ENCODE measurements around the gene ARVCF. TPM values are rescaled to one million over a fixed set of nuclear protein-coding genes. Genes with fewer than 3 reads are reported as not detected.

Gene ARVCF
- total and polyA plus RNA-seq, 9 of the 15 experiments (the other 6 are each of a cell fraction or from before 2014, with no cell fraction given): 0.03 to 97.4 (median 15.6) TPM

- Histone ChIP-seq H3K4me2 (ENCODE audit: insufficient read depth, low read length) (no peak overlapping the region), H3K4me1 (replicated peaks in 1 of 2; ENCODE audit: control insufficient read depth in 2 of 2, insufficient read depth in 2 of 2, low read length in 2 of 2) (peaks cover 5 to 73% of the 10 kb centered on the region in 2 experiments; a peak in 4 of 5 replicates), H2AFZ (ENCODE audit: low read depth, low read length) (no peak overlapping the region), H3K9me3 (replicated peaks; ENCODE audit: control insufficient read depth, insufficient read depth, low read depth, low read length) (no peaks in the 10 kb centered on the region), H3K79me2 (ENCODE audit: control insufficient read depth, insufficient read depth, low read length) (no peaks in the 10 kb centered on the region), H3K36me3 (ENCODE audit: control insufficient read depth, insufficient read depth, low read length) (peaks cover 76% of the 10 kb centered on the region; the same call in 2 of the 3 replicates), H4K20me1 (replicated peaks; ENCODE audit: control insufficient read depth, insufficient read depth, low read length) (peaks cover 44% of the 10 kb centered on the region; the same call in 1 of the 2 replicates), H3K27me3 (ENCODE audit: control insufficient read depth in 2 of 2, insufficient read depth in 2 of 2, low read length in 2 of 2) (no peaks in the 10 kb centered on the region), H3K27ac (ENCODE audit: extremely low read depth, low read depth, low read length) (no peak overlapping the region), H3K4me3 (no peak overlapping the region), H3K9me1 (ENCODE audit: control insufficient read depth, insufficient read depth, low read length) (peaks cover 6% of the 10 kb centered on the region), H3K9ac (ENCODE audit: insufficient read depth in 1 of 2, low read depth in 2 of 2, low read length in 2 of 2) (peak overlapping the region in 1 of 2 experiments; percentile 69; a peak in 2 of 4 replicates)
- BruUV-seq (replicated peaks): no TSS peak
- in situ Hi-C loops (cut with MboI) (no loop called here), intact Hi-C loops (cut with micrococcal nuclease) (no loop called here)
- DNase-seq (ENCODE audit: extremely low read depth in 1 of 4, low spot score in 3 of 4) (no peak), ATAC-seq (peak; percentile 1; the same call in 2 of the 3 replicates), FAIRE-seq (no peak)
- POLR2A ChIA-PET: interaction anchor here (0.6 to 13.7 kb wide), 16 partner anchors 9 to 895 kb away, joined by 3 to 115 read pairs (median 4); partner anchors contain the start of genes RANBP1 and TRMT2A
- WGBS (ENCODE audit: insufficient coverage, low coverage, missing lambda C conversion rate): 73% methylated on average over 11 of the region's 11 CpGs
- CTCF ChIA-PET (ENCODE audit: low intra/inter-chr PET ratio): interaction anchor here (0.7 to 4.2 kb wide), 10 partner anchors 43 to 300 kb away, joined by 3 to 109 read pairs (median 6); partner anchors contain the start of gene ZDHHC8
- no peak for TF ChIP-seq ZNF668 (CRISPR knock-in tag; IDR thresholded peaks at IDR 0.05)
- TF ChIP-seq RFX7 (CRISPR knock-in tag; IDR thresholded peaks at IDR 0.05): 0 out of 2 replicates have a peak, but pooled peaks have one; percentile 3
- TF ChIP-seq RREB1 (CRISPR knock-in tag; IDR thresholded peaks at IDR 0.05): 0 out of 2 replicates have a peak, but pooled peaks have one; percentile 33
- no peak for TF ChIP-seq PHF20 (IDR thresholded peaks at IDR 0.05; ENCODE audit: partially characterized antibody)
- no peak for TF ChIP-seq ATF1 (CRISPR knock-in tag; IDR thresholded peaks at IDR 0.05)
- no peak for TF ChIP-seq ATF1 (tag; IDR thresholded peaks at IDR 0.05)
- TF ChIP-seq POLR2A (conservative IDR thresholded peaks at IDR 0.05): peak; percentile 62
- peak; percentile 55; the same call in 1 of the 2 replicates for TF ChIP-seq ZNF165 (CRISPR knock-in tag; IDR thresholded peaks at IDR 0.05; ENCODE audit: borderline replicate concordance)
- TF ChIP-seq RHOXF2B (CRISPR knock-in tag; conservative IDR thresholded peaks at IDR 0.05): peak; percentile 82; the same call in 1 of the 2 replicates
- no peak for TF ChIP-seq CEBPZ (IDR thresholded peaks at IDR 0.05; ENCODE audit: borderline replicate concordance, low read depth, low read length)
- 0 out of 2 replicates have a peak, but pooled peaks have one; percentile 33 for TF ChIP-seq OTX1 (CRISPR knock-in tag; IDR thresholded peaks at IDR 0.05)
- peak; percentile 51 for TF ChIP-seq WHSC1 (IDR thresholded peaks at IDR 0.05; ENCODE audit: low read length)
- TF ChIP-seq CHCHD3 (CRISPR knock-in tag; IDR thresholded peaks at IDR 0.05): no peak
- TF ChIP-seq HDAC6 (IDR thresholded peaks at IDR 0.05; ENCODE audit: low read depth, low read length): peak; percentile 0; the same call in 1 of the 2 replicates
Measured at GRCh38 chr22:19969141-19969928, 47.3 kb downstream of the ARVCF start.

Measured in K562 (cell line).